MM.1S (cell line): ENCODE measurements around the gene CFAP68.

Experiments used
- CTCF ChIP-seq: fragments of 300-600 bp; sonication (generic); IDR thresholded peaks from 2 replicates; pipeline ENCODE4 v1.5.1; 2016; ENCODE audit warnings: antibody characterized with exemption, low read length, mixed read lengths
- EZH2 ChIP-seq: fragments of 300-600 bp; sonication (generic); optimal IDR thresholded peaks from 2 replicates; pipeline ENCODE3; 2017; ENCODE audit warnings: low read depth, mild to moderate bottlenecking, antibody characterized with exemption, low read length, mixed read lengths

GRCh38 chr11:111909378-111909777 lies 30.0 kb downstream of the CFAP68 start:
- TF ChIP-seq CTCF (no peak), EZH2 (no peak)
